ENCODE measurements around the gene ZNF205.

DNA sequence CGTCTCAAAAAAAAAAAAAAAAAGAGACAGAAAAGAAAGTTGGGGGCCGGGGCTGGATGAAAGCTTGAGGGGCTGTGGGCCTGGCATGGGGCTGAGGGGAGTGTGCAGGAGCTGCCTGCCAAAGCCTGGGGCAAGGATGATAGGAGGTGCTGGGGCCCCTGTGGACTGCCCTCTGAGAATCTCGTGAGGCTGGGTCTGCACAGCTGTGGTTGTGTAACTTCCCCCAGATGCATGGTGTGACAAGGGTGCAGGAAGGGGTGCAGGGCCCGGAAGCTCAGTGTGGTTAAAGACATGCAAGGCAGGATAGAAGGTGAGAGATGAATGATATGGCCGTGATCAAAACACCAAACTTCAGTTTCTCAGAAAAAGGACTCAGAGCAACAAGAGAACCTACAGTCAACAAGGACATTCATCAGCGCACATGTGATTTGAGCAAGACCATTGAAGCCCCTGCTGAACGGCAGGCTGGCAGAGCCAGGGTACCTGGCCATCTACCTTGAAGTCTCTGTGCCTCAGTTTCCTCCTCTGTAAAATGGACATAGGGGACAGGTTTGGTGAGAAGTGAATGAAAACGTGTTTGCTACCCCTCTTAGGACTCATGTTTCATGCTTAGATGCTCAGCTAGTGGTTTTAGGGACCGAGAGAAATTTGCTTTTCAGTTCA is 37.4 kb upstream of the ZNF205 start:
- TF ChIP-seq ZNF530 (tag by site-specific recombination; IDR thresholded peaks at IDR 0.05; ENCODE audit: low read depth) (no peak), CTCF (tag by site-specific recombination; IDR thresholded peaks at IDR 0.05) (no peak), KLF1 (tag by site-specific recombination; IDR thresholded peaks at IDR 0.05) (no peak), ZNF571 (tag by site-specific recombination; IDR thresholded peaks at IDR 0.05) (no peak), ZSCAN30 (tag by site-specific recombination; IDR thresholded peaks at IDR 0.05) (no peak), ZNF548 (tag by site-specific recombination; IDR thresholded peaks at IDR 0.05) (no peak), ZNF549 (tag by site-specific recombination; IDR thresholded peaks at IDR 0.05) (no peak), TRIM28 (IDR thresholded peaks at IDR 0.05; ENCODE audit: borderline replicate concordance, low read length) (no peak), SCRT2 (tag by site-specific recombination; IDR thresholded peaks at IDR 0.05) (no peak), WT1 (tag by site-specific recombination; IDR thresholded peaks at IDR 0.05) (no peak), YY1 (tag by site-specific recombination; IDR thresholded peaks at IDR 0.05) (no peak), ZBTB21 (tag by site-specific recombination; IDR thresholded peaks at IDR 0.05) (no peak)
